Measurements from ENCODE around the gene ANO10. TPM values are rescaled to one million over a fixed set of nuclear protein-coding genes. Genes with fewer than 3 reads are reported as not detected.
"Not testable (repeated sequence)": the region's sequence is repeated elsewhere in the genome, so short reads cannot be mapped to it uniquely, and the experiment has no call there.

ANO10 gene
- total RNA-seq, 4 donors from 2014 or later = 32.8 to 111 (median 54.3) TPM

DNA sequence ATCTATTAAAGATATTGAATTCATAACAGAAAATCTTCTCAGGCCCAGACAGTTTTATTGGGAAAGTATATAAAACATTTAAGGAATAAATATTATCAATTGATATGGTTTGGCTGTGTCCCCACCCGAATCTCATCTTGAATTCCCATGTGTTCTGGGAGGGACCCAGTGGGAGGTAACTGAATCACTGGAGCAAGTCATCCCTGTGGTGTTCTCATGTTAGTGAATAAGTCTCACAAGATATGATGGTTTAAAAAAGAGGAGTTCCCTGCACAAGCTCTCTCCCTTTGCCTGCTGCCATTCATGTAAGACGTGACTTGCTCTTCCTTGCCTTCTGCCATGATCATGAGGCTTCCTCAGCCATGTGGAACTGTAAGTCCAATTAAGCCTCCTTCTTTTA lies 160.5 kb downstream of the ANO10 start:
- H3K27me3 ChIP-seq = no peaks in the 10 kb centered on the region
- DNase-seq = no peak
- intact Hi-C loops (cut with DNase I; ENCODE audit: low total_unique reads) = no loop called here
- no peaks in the 10 kb centered on the region for H3K9me3 ChIP-seq
- no peak for TF ChIP-seq POLR2A (IDR thresholded peaks at IDR 0.05)
- TF ChIP-seq, protein P1, sequence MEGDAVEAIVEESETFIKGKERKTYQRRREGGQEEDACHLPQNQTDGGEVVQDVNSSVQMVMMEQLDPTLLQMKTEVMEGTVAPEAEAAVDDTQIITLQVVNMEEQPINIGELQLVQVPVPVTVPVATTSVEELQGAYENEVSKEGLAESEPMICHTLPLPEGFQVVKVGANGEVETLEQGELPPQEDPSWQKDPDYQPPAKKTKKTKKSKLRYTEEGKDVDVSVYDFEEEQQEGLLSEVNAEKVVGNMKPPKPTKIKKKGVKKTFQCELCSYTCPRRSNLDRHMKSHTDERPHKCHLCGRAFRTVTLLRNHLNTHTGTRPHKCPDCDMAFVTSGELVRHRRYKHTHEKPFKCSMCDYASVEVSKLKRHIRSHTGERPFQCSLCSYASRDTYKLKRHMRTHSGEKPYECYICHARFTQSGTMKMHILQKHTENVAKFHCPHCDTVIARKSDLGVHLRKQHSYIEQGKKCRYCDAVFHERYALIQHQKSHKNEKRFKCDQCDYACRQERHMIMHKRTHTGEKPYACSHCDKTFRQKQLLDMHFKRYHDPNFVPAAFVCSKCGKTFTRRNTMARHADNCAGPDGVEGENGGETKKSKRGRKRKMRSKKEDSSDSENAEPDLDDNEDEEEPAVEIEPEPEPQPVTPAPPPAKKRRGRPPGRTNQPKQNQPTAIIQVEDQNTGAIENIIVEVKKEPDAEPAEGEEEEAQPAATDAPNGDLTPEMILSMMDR (IDR thresholded peaks at IDR 0.05) = no peak
- no peak overlapping the region for H3K27ac ChIP-seq
- H3K4me1 ChIP-seq = no peaks in the 10 kb centered on the region
- no peaks in the 10 kb centered on the region for H3K36me3 ChIP-seq
- H3K4me3 ChIP-seq = no peak overlapping the region

DNA sequence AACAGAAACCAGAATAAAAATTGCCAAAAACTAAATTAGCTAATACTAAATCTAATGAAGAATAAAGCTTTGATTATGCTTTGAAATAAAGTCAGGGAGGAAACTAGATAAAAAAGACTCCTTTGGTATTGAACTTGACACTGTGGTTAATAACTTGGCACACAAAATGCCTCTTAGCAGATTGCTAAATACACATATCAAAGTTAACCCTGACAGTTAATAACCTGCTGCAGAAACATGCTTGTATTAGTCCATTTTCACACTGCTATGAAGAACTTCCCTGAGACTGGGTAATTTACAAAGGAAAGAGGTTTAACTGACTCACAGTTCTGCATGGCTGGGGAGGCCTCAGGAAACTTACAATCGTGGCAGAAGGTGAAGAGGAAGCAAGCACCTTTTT lies 164.8 kb downstream of the ANO10 start:
- DNase-seq; intact Hi-C loops (cut with DNase I; ENCODE audit: low total_unique reads); H3K27me3 ChIP-seq; H3K27ac ChIP-seq; H3K4me3 ChIP-seq; H3K36me3 ChIP-seq; H3K9me3 ChIP-seq; H3K4me1 ChIP-seq: not testable (repeated sequence)

DNA sequence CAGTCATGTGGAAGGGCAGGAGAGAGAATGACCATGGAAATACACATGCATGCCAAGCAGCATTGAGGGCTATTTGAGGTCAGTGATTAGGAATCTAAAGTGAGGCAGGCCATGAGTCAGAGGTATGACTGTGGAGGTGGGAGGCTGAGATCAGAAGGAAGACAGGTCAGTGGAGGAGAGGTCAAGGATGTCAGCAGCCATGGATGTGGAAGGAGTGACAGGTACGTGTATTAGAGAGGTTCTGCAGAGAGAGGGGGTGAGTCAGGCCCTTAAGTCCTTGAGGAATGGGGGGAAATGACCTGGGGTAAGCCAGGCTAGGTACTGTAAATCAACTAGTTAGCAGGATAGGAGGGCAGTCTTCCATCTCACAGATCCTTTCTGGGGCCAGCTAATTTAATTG lies 166.6 kb downstream of the ANO10 start:
- no peak for DNase-seq
- H3K27me3 ChIP-seq = no peaks in the 10 kb centered on the region
- TF ChIP-seq, protein P1 (IDR thresholded peaks at IDR 0.05) = no peak
- TF ChIP-seq POLR2A (IDR thresholded peaks at IDR 0.05) = no peak
- no peak overlapping the region for H3K27ac ChIP-seq
- intact Hi-C loops (cut with DNase I; ENCODE audit: low total_unique reads) = no loop called here
- no peak overlapping the region for H3K4me3 ChIP-seq
- H3K36me3 ChIP-seq = no peaks in the 10 kb centered on the region
- no peaks in the 10 kb centered on the region for H3K4me1 ChIP-seq
- H3K9me3 ChIP-seq = no peaks in the 10 kb centered on the region

DNA sequence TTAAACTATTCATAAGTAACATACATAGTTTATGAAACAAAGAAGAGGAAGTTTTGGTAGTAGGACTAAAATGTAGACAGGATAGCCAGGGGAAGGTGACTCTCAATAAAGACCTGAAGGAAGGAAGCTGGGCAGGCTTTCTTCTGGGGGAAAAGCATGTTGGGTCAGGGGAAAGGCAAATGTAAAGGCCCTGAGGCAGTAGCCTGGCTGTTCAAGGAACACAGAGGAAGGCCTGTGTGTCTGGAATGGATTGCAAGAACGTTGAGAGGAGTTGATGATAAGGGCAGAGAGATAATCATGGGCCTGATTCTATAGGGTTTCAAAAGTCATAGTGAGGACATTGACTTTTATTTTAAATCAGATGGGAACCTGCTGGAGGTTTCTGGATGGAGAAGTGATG lies 167.8 kb downstream of the ANO10 start:
- H3K4me1 ChIP-seq = no peaks in the 10 kb centered on the region
- no peak overlapping the region for H3K4me3 ChIP-seq
- no peaks in the 10 kb centered on the region for H3K9me3 ChIP-seq
- no peaks in the 10 kb centered on the region for H3K36me3 ChIP-seq
- TF ChIP-seq POLR2A (IDR thresholded peaks at IDR 0.05) = no peak
- TF ChIP-seq, protein P1 (IDR thresholded peaks at IDR 0.05) = no peak
- no peak overlapping the region for H3K27ac ChIP-seq
- H3K27me3 ChIP-seq = no peaks in the 10 kb centered on the region
- DNase-seq = no peak
- intact Hi-C loops (cut with DNase I; ENCODE audit: low total_unique reads) = no loop called here

DNA sequence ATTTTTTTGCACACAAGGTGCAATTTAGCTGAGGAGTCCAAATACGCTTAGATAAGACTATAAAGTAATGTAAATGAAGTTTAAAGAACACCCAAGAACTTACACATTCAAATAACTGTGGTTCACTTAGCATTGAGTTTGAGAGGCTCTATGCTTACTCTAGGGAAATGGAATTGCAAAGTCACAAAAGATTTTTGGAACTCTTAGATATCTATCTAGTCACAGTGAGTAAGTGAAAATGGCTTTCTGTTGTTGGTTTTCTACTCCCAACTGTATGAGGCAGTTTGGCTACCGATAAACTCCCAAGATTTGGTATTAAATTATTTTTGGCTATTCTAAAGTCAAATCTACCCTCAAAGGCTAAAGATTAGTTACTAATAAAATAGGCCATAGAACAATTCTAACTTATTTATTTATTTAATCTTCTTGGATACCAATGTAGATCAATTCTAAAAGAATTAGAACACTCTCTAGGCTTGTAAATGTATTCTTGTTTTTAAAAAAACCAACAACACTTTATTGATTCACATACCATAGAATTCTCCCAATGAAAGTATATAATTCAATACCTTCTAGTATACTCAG lies 170.0 kb downstream of the ANO10 start:
- H3K36me3 ChIP-seq = no peaks in the 10 kb centered on the region
- no peak overlapping the region for H3K27ac ChIP-seq
- no peaks in the 10 kb centered on the region for H3K27me3 ChIP-seq
- H3K9me3 ChIP-seq = no peaks in the 10 kb centered on the region
- DNase-seq = no peak
- H3K4me1 ChIP-seq = no peaks in the 10 kb centered on the region
- no peak overlapping the region for H3K4me3 ChIP-seq
- intact Hi-C loops (cut with DNase I; ENCODE audit: low total_unique reads) = no loop called here
- TF ChIP-seq POLR2A (IDR thresholded peaks at IDR 0.05) = no peak
- TF ChIP-seq, protein P1 (IDR thresholded peaks at IDR 0.05) = no peak

DNA sequence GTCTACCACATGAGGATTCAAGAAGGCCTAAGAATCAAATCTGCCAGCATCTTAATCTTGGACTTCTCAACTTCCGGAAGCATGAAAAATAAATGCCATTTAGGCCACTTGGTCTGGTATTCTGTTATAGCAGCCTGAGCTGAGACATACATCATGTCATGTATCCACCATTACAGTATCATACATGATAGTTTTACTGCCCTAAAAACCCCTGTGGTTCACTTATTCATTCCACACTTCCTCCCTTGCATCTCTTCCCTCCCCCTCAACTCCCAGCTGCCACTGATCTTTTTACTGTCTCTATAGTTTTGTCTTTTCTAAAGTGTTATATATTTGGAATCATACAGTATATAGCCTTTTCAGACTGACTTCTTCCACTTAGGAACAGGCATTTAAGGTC lies 173.7 kb downstream of the ANO10 start:
- H3K27ac ChIP-seq = no peak overlapping the region

More for the DNA sequence above, 173.7 kb downstream of the ANO10 start:
- intact Hi-C loops (cut with DNase I; ENCODE audit: low total_unique reads) = no loop called here
- DNase-seq = no peak
- no peaks in the 10 kb centered on the region for H3K4me1 ChIP-seq
- no peaks in the 10 kb centered on the region for H3K9me3 ChIP-seq
- H3K27me3 ChIP-seq = no peaks in the 10 kb centered on the region
- H3K4me3 ChIP-seq = no peak overlapping the region
- TF ChIP-seq, protein P1 (IDR thresholded peaks at IDR 0.05) = no peak
- TF ChIP-seq POLR2A (IDR thresholded peaks at IDR 0.05) = no peak
- H3K36me3 ChIP-seq = no peaks in the 10 kb centered on the region

Measured in uterus (tissue), 4 donors.